Endothelial cell of umbilical vein (primary cell): ENCODE measurements around the gene XRCC2. TPM values are rescaled to one million over a fixed set of nuclear protein-coding genes. Genes with fewer than 3 reads are reported as not detected.

ENCODE experiments used
- BruUV-seq: library from RNA; stranded (reverse); fragments of 400-500 nt; replicated peaks from 2 replicates; lab custom pipeline; 2021; lab: Mats Ljungman, UMichigan
- CTCF ChIA-PET: fragments of 300-600, 350-600 bp; sonication (Branson Sonifier 250); formaldehyde crosslinking; loops from one replicate; lab custom pipeline; 2021; ENCODE audit warnings: antibody characterized with exemption, inconsistent platforms; lab: Charles Lee
- POLR2A ChIA-PET: fragments of 300-600, 350-600 bp; sonication (Branson Sonifier 250); formaldehyde crosslinking; loops from one replicate; lab custom pipeline; 2021; ENCODE audit warnings: antibody characterized with exemption, inconsistent platforms; lab: Charles Lee
- DNase-seq: peaks from one replicate; pipeline ENCODE4 v3.0.0-alpha.2; 2011; ENCODE audit warnings: low read depth, low spot score
- FAIRE-seq: peaks from 2 replicates; lab custom pipeline; 2011; peaks lifted over from hg19 to GRCh38; lab: Jason Lieb, UNC
- H2AFZ ChIP-seq: 2 replicates; pipeline ENCODE4 v1.6.0; 2012; ENCODE audit warnings: low read depth, low read length, control low read depth, inconsistent platforms
- H3K27ac ChIP-seq: 2 replicates; pipeline ENCODE4 v1.5.1; 2011; ENCODE audit warnings: low read depth, mild to moderate bottlenecking, control low read depth, low read length, moderate library complexity; ENCODE audit not compliant: insufficient read depth
- H3K27me3 ChIP-seq, 2 experiments: 2 replicates each; pipeline versions ENCODE4 v1.6.0 to v1.6.1; 2011; ENCODE audit warnings: low read length in 2 of 2, mixed read lengths in 1 of 2; ENCODE audit not compliant: control insufficient read depth in 2 of 2, insufficient read depth in 2 of 2
- H3K36me3 ChIP-seq, 2 experiments: 2 replicates in 1 of 2; 3 replicates in 1 of 2; pipeline ENCODE4 v1.5.1; 2011; ENCODE audit warnings: low read length in 2 of 2, mild to moderate bottlenecking in 1 of 2, moderate library complexity in 1 of 2; ENCODE audit not compliant: control insufficient read depth in 2 of 2, insufficient read depth in 2 of 2; ENCODE audit errors: extremely low read depth in 1 of 2
- H3K4me1 ChIP-seq: 3 replicates; pipeline ENCODE4 v1.5.1; 2011; ENCODE audit warnings: mild to moderate bottlenecking, low read length; ENCODE audit not compliant: control insufficient read depth, insufficient read depth; ENCODE audit errors: extremely low read depth
- H3K4me2 ChIP-seq: 2 replicates; pipeline ENCODE4 v1.6.1; 2011; ENCODE audit warnings: low read length, control low read depth, mixed read lengths; ENCODE audit not compliant: insufficient read depth
- H3K4me3 ChIP-seq, 3 experiments: fragments of 200-600 bp in 1 of 3; sonication (generic), shearing (Covaris generic) in 1 of 3; replicated peaks in 1 of 3; 2 replicates each; pipeline ENCODE4 v1.5.1; 2011 to 2016; ENCODE audit warnings: control low read depth in 3 of 3, low read length in 3 of 3, mild to moderate bottlenecking in 2 of 3, inconsistent platforms in 1 of 3, low read depth in 1 of 3, moderate library complexity in 1 of 3; ENCODE audit not compliant: insufficient read depth in 1 of 3
- H3K79me2 ChIP-seq: 2 replicates; pipeline ENCODE4 v1.6.0; 2012; ENCODE audit warnings: low read length, inconsistent platforms; ENCODE audit not compliant: control insufficient read depth, insufficient read depth
- H3K9ac ChIP-seq: replicated peaks from 2 replicates; pipeline ENCODE3; 2011; ENCODE audit warnings: low read length, control low read depth; ENCODE audit not compliant: insufficient read depth; ENCODE audit errors: extremely low read depth
- H3K9me1 ChIP-seq: replicated peaks from 3 replicates; pipeline ENCODE4 v1.6.0; 2011; ENCODE audit warnings: mild to moderate bottlenecking, low read length; ENCODE audit not compliant: control insufficient read depth, insufficient read depth; ENCODE audit errors: extremely low read depth
- H3K9me3 ChIP-seq: replicated peaks from 2 replicates; pipeline ENCODE4 v1.5.1; 2012; ENCODE audit warnings: low read length, inconsistent platforms; ENCODE audit not compliant: control insufficient read depth, insufficient read depth
- H4K20me1 ChIP-seq: replicated peaks from 2 replicates; pipeline ENCODE3; 2011; ENCODE audit warnings: mild to moderate bottlenecking, low read length; ENCODE audit not compliant: control insufficient read depth, insufficient read depth; ENCODE audit errors: extremely low read depth
- CTCF ChIP-seq, 2 donors: IDR thresholded peaks; 1 replicate in 1 of 2; 2 replicates in 1 of 2; pipeline ENCODE4 v1.5.1; 2011; ENCODE audit warnings: low read length in 2 of 2, mild to moderate bottlenecking in 2 of 2, moderate library complexity in 2 of 2, control low read depth in 1 of 2, inconsistent platforms in 1 of 2, low read depth in 1 of 2; ENCODE audit not compliant: insufficient read depth in 1 of 2; ENCODE audit errors: extremely low read depth in 1 of 2
- EZH2 ChIP-seq: IDR thresholded peaks from 2 replicates; pipeline ENCODE4 v1.6.1; 2012; ENCODE audit warnings: borderline replicate concordance, low read depth, mild to moderate bottlenecking, moderate library complexity, low read length, inconsistent platforms; ENCODE audit not compliant: severe bottlenecking
- FOS ChIP-seq: IDR thresholded peaks from 2 replicates; pipeline ENCODE4 v1.6.1; 2011; ENCODE audit warnings: mild to moderate bottlenecking, low read length, moderate library complexity, borderline replicate concordance; ENCODE audit not compliant: insufficient read depth
- GATA2 ChIP-seq: IDR thresholded peaks from 2 replicates; pipeline ENCODE4 v1.7.0; 2011; ENCODE audit warnings: low read depth, mild to moderate bottlenecking, moderate library complexity, mixed read lengths, low read length; ENCODE audit not compliant: insufficient read length, insufficient read depth
- MAX ChIP-seq: IDR thresholded peaks from 2 replicates; pipeline ENCODE4 v1.6.1; 2011; ENCODE audit not compliant: insufficient read depth, insufficient read length
- MYC ChIP-seq: IDR thresholded peaks from one replicate; pipeline ENCODE4 v1.6.1; 2011; ENCODE audit warnings: mild to moderate bottlenecking, low read depth, low read length
- POLR2A ChIP-seq: IDR thresholded peaks from 2 replicates; pipeline ENCODE4 v1.6.1; 2012; ENCODE audit warnings: low read depth, mild to moderate bottlenecking, control low read depth, low read length
- dilution Hi-C: fragments of 300-500 bp; cut with MboI; formaldehyde crosslinking; loops from one replicate; pipeline ENCODE4 v1.15.0; 2019; ENCODE audit warnings: low sequenced_read_pairs; ENCODE audit not compliant: extremely low pct_ligation_motif_present
- intact Hi-C: fragments of 100-400 bp; cut with micrococcal nuclease; formaldehyde crosslinking; loops from one replicate; pipeline ENCODE4 v1.10.0; 2022
- polyA plus RNA-seq, 4 experiments: library from polyadenylated mRNA; depleted of rRNA in 3 of 4; stranded (reverse) in 3 of 4; unstranded in 1 of 4; fragments of >200 nt; gene quantifications; 2 replicates each; pipeline versions ENCODE4 v1.2.1 to v1.2.3, GENCODE V29; 2011 to 2012; ENCODE audit warnings: missing spikeins in 1 of 4
- total RNA-seq: library from RNA; stranded (reverse); gene quantifications from 2 replicates; pipeline ENCODE4 v1.2.3, GENCODE V29; 2021

XRCC2 gene
- total and polyA plus RNA-seq, 2 donors (not counting 3 experiments of a cell fraction or from before 2014, with no cell fraction given), result 2.4 to 8.8 TPM

GRCh38 chr7:152711444-152711944, 35.6 kb upstream of the XRCC2 start:
- H3K36me3 ChIP-seq, result no peaks in the 10 kb centered on the region
- no peak overlapping the region for H3K4me2 ChIP-seq
- no peak for TF ChIP-seq GATA2
- TF ChIP-seq MYC, result no peak
- no peak for TF ChIP-seq POLR2A
- no peak for TF ChIP-seq EZH2
- TF ChIP-seq FOS, result no peak
- TF ChIP-seq CTCF (IDR thresholded peaks at IDR 0.05; ENCODE audit: extremely low read depth in 1 of 2, insufficient read depth in 1 of 2, low read depth in 1 of 2, low read length in 2 of 2), result no peak
- no peak for TF ChIP-seq MAX
- H3K4me1 ChIP-seq, result no peaks in the 10 kb centered on the region
- no peak overlapping the region for H3K9ac ChIP-seq
- no peaks in the 10 kb centered on the region for H3K79me2 ChIP-seq
- intact Hi-C loops (no loop called here), dilution Hi-C loops (no loop called here)
- no peaks in the 10 kb centered on the region for H3K27me3 ChIP-seq
- no peak overlapping the region for H2AFZ ChIP-seq
- DNase-seq (no peak), FAIRE-seq (no peak)
- no peaks in the 10 kb centered on the region for H3K9me1 ChIP-seq
- CTCF ChIA-PET, result no interaction called here
- H4K20me1 ChIP-seq, result no peaks in the 10 kb centered on the region
- no peak overlapping the region for H3K4me3 ChIP-seq
- H3K27ac ChIP-seq, result no peak overlapping the region
- H3K9me3 ChIP-seq, result no peaks in the 10 kb centered on the region
- no TSS peak for BruUV-seq
- POLR2A ChIA-PET, result no interaction called here
